AG20443 (cell line): Measurements from ENCODE around the gene TMEM11.
"Not testable (repeated sequence)": the region's sequence is repeated elsewhere in the genome, so short reads cannot be mapped to it uniquely, and the experiment has no call there.

Experiments
- DNase-seq: peaks from one replicate; pipeline ENCODE4 v3.0.0; 2012; ENCODE audit warnings: low spot score, mixed read lengths

Gene TMEM11

DNA sequence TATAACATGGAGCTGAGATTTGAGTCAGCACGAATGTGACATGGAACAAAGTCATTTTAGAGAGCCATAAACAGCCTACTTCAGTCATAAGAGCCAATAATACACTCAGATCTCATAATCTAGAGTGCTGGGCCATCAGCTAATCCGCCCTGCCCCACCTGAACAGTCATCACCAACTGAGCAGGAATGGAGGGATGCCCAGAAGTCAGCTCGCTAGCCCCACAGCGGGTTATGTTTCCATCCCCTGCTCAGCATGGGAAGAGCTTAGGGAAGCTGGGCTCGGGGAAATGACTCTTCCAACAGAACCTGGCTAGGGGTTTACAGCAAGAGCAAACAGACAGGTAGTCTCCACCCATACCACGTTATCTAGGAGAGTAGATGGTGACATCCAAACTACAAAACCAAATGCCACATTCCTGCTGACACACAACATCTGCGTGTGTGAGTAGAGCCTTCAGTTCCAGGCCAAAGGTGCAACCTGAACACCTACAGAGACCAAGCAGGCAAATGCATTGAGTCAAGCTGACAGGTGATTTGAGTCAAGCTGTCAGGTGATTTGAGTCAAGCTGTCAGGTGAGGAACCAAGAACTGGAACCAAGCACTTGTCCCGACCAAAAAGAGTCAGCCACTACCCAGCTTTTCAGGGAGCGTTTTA lies 2.0 kb downstream of the TMEM11 start:
- DNase-seq = no peak

DNA sequence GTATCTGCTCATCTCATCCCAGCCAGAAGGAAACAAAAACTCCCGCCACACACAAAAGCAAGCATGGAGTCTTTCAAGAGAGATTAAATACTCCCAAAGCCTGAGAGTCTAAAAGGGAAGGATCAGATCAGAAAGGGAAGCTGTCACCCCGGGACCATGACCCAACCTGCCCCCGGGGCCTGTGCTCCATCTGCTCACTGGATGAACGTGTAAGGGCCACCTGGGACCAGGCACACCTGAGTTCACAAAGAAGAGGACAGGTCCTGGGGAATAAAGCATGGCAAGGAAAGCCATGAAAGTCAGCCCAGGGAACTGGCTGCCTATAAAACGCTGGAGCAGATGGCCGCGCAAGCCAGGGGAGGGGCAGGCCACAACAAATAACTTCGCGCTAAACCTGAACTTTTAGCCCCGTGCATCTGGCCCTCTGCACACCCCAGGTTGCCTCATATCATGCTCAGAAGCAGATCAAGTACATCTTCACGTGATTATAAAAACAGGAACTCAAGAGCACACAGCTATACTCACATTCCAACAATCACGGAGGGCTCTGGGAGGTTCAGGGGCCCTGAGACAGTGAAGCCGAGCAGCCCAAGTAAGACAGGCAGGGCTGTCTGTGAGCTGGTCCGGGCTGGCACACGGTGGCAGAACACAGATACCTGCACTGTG lies 3.4 kb downstream of the TMEM11 start:
- no peak for DNase-seq

DNA sequence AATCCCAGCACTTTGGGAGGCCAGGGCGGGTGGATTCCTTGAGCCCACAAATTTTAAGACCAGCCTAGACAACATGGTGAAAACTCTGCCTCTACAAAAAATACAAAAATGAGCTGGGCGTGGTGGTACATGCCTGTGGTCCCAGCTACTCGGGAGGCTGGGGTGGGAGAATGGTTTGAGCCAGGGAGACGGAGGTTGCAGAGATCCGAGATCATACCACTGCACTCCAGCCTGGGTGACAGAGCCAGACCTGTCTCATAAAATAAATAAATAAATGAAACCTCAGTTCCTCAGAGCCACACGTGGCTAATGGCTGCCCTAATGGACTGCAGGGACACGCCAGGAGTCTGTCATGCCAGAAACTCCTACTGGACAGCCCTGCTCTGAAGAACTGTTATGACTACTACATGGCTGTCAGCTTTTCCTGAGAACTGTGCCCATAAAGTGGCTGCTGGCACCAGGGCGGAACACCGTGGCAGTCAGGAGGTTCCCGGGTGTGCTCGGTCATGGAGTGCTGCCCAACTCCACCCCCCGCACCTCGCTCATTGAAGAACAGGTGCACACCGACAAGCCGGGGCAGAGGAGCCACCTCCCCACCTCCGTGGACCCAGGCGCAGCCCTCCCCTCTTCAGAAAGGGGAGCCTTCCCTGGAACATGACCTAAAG lies 4.3 kb downstream of the TMEM11 start:
- peak; percentile 51 for DNase-seq

DNA sequence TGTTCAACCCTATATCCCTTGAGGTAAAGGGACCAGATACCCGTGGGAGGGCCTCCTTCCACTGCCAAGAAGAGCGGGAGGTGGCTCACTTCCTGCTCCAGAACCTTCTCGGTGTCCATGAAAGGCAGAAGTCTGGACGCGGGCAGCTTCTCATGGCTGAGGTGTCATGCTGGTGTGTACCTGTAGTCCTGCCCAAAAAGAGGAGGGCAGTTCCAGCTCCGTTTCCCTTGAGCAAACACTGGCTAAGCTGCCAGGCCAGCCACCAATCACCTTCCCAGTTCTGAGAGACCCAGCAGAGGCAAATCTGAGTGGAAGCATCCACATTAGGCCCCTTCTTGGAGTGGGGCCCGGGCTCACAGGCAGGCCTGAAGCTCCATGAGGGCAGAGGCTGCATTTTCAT lies 5.6 kb downstream of the TMEM11 start:
- DNase-seq = no peak

DNA sequence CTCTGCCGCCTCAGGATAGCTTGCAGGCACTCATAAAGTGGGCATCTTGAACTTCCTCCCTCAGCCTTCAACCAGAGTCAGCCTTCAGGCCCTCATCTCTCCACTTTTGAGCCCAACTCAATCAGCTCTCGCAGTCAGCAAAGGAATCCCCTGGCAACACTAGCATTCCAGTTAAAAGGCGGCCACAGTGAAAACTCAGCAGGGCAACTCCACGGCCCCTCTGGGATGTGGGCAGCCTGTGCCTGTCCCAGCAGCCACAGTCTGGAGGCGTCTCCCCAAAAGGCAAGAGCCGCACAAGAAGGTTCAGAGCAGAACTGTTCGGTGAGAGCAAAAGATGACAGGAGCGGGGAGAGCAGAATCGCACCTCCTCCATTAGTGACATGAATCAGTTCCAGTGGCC lies 9.0 kb downstream of the TMEM11 start:
- no peak for DNase-seq

DNA sequence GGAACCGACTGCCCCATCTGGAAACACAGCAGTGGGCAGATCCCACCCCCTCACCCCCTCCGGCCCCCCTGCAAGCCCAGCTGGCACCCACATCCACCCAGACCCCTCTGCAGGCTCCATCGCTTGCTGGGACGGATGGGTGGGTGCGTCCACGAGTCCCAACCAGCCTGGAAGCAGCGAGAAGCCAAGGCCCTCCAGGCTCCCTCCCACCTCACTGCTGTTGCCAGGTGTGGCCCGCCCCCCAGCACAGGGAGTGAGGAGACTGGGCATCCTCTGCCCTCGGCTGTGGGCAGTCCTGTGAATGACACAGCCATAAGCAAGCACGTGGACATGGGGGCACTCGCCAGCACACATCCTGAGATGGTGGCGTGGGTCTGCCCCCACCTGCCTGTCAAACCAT lies 11.4 kb downstream of the TMEM11 start:
- DNase-seq = no peak

DNA sequence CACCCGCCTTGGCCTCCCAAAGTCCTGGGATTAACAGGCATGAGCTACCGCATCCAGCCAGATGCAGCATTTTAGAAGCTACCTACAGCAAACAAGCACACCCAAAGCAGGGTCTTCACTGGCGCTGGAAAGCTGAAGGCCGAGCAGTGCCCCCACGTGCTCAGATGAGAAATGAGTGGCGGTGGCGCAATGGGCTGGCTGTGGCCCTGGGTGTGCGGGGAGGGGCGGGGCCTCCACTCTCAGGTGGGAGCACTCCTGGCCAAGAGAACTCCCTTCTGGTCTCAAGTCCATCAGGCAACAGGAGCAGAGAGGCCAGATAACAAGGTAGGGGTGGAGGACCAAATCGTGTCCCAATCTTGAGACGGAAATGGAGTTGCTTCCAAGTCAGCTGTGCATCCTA lies 12.1 kb downstream of the TMEM11 start:
- no peak for DNase-seq

DNA sequence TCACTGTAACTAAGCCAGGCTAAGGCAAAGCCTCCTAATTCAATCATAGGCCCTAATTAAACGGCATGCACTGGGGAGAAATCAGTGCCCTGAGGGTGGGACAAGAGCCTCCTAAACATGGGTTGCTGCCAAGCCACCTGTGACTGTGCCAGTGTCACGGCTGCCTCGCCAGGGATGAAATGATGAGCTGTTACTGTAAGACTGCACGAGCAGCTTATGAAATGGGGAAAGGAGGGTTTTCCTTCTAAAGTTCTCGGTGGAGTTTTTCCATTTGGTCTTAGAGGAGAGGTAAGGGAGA lies 12.7 kb downstream of the TMEM11 start:
- DNase-seq = peak; percentile 49

DNA sequence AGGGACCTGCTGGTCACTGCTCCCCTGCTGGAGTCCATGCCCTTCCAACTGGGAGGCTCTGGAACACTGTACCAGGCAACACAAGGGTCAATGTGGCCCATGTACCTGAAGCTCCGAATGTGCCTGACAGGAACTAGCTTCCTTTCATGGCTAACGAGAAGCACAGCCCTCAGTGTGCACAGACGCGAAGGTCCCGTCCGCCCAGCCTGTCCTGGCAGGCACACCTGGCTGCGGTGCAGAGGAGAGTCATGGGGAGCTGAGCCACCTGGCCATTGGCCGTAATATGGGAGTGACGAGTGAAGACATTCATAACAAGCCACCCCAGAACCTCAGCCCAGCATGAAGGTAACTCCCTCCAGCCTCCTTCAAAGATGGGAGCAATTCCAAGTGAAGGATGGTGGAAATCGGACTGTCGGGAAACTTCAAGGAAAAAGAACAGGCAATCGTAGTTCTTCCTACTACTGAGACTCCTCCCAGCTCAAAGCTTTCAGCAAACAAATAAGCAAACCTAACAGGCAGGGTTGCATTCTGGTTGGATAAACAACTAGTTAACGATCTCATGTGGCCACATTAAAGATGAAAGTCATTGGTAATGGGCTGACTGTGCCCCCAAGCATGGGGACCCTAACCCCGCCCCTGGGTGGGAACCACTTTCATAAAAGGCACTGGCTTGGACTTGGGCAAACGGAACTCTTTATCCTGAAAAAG lies 13.2 kb downstream of the TMEM11 start:
- no peak for DNase-seq

DNA sequence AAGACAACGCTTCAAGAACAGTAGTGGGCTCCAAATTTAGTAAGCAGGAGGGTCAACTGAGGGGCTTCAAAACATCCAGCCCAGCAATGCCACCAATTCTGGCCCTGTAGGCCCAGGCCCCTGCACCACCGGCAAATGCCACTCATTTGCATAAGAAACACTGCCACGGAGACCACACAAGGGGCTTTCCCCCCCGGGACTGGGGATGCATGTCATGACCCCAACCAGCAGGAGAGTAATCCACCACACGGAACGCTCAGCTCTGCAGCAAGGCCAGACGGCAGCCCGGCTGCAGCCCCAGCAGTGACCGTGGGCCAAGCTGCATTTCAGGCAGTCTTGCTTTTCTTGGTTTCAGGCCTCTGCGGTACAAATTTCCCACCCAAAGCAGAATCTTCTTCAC lies 14.1 kb downstream of the TMEM11 start:
- no peak for DNase-seq

DNA sequence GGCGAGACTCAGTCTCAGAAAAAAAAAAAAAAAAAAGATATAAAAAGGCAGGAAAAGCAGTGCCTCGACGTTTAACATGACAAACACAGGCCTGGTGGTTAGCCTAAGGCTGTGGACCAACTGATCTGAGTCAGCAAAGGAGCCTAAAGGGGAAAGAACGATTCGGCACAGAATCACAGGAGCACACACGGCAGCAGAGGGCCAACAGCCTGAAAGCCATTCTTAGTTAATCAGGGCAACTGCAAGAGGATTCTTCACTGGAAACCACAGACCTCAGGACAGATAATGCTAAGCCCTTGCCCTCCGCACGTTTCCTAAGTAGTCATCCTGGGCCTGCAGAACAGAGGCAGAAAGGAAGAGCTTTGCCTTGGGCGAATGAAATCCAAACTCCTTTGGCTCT lies 14.7 kb downstream of the TMEM11 start:
- peak; percentile 92 for DNase-seq

DNA sequence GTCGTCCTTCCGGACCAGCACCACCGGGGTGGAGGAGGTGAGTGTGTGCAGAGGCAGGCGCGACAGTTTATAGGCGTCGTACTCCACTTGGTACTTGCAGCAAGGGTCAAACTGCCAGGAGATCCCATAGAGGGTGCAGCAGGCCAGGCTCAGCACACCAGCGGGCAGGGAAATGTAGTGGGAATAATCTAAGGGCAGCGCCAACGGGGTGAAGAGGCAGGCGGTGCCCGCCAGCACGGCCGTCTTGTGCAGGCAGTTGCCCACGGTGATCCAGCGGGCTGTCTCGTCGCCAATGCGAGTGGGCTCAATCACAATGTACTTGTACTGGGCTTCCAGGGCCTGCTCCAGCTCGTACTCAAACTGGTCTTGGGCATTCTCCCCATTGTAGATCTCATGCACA lies 15.6 kb downstream of the TMEM11 start:
- no peak for DNase-seq

DNA sequence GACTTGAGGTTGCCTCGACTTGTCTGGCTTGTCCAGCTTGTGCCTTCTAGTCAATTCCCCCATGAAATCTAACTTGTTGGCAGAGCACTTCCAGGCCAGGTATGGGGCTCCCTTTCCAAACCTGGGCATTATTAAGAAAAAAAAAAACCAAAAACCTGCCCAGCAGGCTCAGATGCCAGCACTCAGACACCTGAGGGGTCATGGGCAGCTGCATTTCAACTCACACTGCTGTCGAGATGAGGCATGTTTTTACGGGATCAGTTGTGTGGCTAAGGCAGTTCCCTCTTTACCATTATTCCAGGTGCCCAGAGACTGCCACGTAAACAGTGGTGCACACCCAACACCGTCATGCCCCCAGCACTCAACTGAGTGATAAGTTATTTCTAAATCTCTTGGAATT lies 17.8 kb downstream of the TMEM11 start:
- DNase-seq = no peak

DNA sequence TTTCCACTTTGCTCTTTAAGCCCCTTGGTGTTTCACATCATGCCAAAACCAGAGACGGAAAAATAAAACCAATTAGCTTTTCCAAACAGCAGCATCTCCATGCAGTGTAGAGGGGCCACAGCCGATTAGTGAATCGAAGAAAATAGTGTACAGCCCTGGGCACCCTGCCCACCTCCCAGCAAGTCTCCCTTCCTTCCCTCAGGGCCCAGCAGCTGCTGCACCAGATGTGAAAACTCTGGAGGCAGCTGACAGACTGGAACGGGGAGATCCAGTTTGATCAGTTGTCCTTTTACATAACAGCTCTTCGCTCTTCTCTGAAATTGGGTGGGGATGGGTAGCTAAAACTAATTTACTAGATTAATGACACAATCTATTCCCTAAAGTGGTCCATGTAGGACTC lies 19.3 kb downstream of the TMEM11 start:
- DNase-seq = peak; percentile 40

DNA sequence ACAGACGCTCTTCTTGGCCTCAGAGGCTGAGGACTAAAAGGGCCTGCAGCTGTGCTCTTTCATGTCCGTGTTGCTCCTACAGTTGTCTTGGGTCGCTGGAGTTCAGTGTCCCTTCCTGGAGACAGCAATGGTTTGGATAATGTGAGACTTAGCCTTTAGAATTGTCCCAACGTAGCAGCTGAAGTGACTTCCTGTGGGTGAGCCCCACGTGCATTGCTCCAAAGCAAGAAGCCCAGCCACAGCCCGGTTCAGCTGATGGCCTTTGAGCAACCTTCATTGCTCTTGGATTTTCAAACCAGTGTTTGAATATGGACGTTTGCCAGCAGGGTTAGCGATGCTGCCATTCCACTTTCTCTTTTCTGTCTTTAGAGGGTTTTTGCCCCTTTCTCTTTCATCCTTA lies 19.7 kb downstream of the TMEM11 start:
- no peak for DNase-seq

DNA sequence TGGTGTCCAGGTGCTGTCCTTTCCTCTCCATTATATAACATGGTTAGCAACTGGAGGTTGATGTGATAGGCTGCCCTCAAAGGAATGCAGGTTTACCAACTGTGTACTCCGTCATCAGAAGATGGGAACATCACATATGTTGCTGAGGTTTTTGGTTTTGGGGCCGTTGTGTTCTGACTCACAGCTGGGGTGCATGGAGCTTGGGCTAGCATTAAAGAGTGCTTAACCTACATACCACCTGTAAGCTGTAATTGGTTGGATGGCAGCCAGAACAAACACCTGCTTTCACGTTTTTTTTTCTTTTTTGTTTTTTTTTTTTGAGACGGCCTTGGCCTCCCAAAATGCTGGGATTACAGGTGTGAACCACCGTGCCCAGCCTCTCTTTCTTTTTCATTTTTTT lies 20.9 kb downstream of the TMEM11 start:
- DNase-seq = no peak

DNA sequence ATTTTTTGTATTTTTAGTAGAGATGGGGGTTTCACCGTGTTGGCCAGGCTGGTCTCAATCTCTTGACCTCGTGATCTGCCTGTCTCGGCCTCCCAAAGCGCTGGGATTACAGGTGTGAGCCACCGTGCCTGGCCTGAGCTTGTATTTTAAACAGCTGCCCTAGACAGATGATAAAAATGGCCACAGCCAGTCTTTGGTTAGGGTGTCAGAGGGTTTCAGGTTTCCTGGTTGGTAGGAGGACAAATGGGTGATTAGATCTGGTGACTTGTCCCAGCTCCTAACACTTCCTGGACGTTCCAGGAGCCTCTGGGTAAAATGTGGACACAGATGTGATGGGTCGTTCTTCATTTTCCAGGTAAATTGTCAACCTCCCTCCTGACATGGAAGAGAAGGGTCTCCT lies 21.5 kb downstream of the TMEM11 start:
- DNase-seq = not testable (repeated sequence)

DNA sequence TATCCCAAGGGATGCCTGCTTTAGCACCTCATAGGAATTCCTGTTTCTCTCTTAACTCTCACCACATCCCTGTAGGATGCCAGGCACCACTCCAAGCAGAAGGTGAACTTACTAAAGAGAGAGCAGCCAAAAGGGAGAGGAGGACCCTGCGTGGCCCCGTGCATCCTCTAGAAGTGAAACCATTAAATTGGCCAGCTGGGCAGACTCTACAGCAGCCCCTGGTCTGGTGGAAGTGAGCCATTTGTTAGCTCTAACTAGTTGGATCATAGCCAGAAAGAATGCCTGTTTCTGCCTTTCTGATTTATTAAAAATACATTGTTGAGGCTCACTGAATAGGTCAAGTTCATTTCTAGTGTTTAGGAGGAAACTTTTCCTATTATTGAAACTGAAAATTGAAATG lies 22.3 kb downstream of the TMEM11 start:
- no peak for DNase-seq

DNA sequence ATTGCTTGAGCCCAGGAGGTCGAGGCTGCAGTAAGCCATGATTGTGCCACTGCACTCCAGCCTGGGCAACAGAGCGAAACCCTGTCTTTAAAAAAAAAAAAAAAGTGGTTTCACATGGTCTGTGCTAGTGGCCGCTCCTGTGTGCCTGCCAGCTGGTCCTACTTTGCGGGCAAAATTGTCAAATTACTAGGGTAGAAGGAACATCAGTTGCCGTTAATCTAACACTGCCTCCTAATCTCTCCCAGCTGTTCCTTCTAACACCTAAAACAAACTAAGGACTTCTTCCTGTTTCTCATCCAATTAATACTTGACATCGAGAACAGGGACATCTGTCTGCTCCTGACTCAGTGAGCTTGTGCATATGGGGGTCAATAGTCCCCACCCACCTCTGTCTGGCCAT lies 23.9 kb downstream of the TMEM11 start:
- no peak for DNase-seq

DNA sequence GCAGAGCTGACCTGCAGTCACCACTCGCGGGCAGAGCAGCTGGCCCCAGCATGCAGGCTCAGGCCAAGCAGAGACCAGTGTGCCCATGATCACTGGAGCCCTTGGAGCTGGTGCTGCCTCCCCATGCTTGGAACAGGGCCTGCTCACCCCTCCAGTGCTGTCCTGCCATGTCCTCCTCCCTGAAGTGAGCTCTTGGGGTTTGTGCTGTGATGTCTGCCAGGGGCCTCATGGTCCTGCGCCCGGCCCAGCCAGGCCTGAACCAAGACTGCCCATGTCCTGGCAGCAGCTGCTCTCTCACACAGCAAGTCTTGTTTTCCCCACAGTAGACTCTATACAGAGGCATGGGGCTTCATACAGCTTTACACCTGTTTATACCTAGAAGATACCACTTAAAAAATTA lies 24.6 kb downstream of the TMEM11 start:
- DNase-seq = no peak

DNA sequence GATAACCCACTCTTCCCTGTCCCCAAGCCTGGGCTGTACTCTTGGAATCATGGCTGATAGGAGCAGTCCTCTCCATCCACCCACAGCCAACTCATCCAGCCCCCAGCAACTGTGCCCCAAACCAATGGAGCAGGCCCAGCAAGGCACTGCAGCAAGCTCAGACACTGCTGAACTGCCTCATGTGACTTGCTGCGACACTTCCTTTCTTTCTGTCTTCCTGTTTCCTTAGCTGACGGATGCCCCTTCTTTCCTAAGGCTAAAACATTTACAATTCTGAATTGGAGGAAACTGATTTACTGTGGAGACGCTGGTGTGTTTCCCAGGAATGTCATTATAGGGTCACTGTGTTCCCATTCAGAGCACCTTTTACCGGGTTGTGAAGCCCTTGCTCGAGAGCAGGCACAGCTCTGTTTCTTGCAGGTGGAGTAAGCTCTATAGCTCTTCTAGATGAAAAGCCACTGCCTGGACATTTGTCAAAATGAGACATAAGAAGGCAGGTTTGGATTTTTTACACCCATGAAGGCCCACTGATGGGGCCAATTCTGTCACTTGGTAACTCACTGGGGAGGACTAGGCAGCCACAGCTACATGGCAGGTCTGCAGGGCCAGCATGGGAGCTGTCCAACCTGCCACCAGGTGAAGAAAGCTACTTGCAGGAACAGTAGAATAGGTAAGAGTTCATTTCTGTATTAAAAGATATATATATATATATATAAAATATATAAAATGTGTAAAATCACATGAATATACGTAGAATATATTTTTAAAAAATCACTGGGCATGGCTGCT lies 27.4 kb downstream of the TMEM11 start:
- DNase-seq = no peak

DNA sequence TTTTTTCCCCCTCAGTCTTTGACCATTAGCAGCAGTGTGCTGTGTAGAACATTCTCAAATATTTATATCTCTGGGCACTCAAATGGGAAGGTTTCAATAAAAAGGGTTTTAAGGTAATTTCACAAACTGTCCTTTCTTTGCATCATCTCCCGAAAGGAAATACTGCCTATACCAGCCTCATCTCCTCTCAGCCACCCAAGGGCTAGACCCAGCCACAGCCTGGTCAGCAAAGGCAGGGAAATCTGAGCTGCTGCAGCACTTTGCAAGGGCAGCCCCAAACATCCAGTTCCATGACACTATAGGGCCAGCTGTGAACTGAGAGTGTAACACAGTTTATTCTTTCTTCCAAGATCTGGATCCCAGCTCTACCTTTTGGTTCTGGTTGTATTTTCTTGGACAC lies 28.9 kb downstream of the TMEM11 start:
- no peak for DNase-seq
